Transverse colon (tissue), 4 donors: ENCODE measurements around the gene KDELR1. TPM values are rescaled to one million over a fixed set of nuclear protein-coding genes. Genes with fewer than 3 reads are reported as not detected.
A peak's percentile ranks its signal among the peaks of the same experiment; 100 is the strongest.

Source experiments
- DNase-seq: peaks from one replicate; pipeline ENCODE4 v3.0.0-alpha.2; 2019
- H3K27ac ChIP-seq, 4 donors: fragments of 200-600 bp; sonication (generic); 2 replicates each; pipeline ENCODE4 v1.5.1; 2016 to 2018; ENCODE audit warnings: inconsistent platforms in 4 of 4
- H3K27me3 ChIP-seq: fragments of 200-600 bp; sonication (generic); 2 replicates; pipeline ENCODE4 v1.5.1; 2017; ENCODE audit warnings: inconsistent platforms
- H3K36me3 ChIP-seq, 4 donors: fragments of 200-600 bp; sonication (generic); 2 replicates each; pipeline ENCODE4 v1.5.1; 2017 to 2019; ENCODE audit warnings: inconsistent platforms in 4 of 4
- H3K4me1 ChIP-seq, 4 donors: fragments of 200-600 bp; sonication (generic); 2 replicates each; pipeline ENCODE4 v1.5.1; 2017 to 2020; ENCODE audit warnings: inconsistent platforms in 4 of 4
- H3K4me3 ChIP-seq, 4 donors: fragments of 200-600 bp; sonication (generic); 1 replicate in 1 of 4; 2 replicates in 3 of 4; pipeline versions ENCODE4 v1.5.1 to v1.6.1; 2017 to 2019; ENCODE audit warnings: inconsistent platforms in 4 of 4
- H3K9me3 ChIP-seq, 2 donors: fragments of 200-600 bp; sonication (generic); 2 replicates each; pipeline ENCODE4 v1.5.1; 2017 to 2019; ENCODE audit warnings: inconsistent platforms in 2 of 2
- EP300 ChIP-seq: sonication (generic); formaldehyde crosslinking; IDR thresholded peaks from one replicate; pipeline ENCODE4 v1.6.1; 2017; ENCODE audit warnings: antibody characterized with exemption, low read depth
- POLR2A ChIP-seq: fragments of 450-650 bp; IDR thresholded peaks from one replicate; pipeline ENCODE4 v1.6.1; 2016; ENCODE audit warnings: antibody characterized with exemption, mild to moderate bottlenecking, moderate library complexity
- POLR2AphosphoS5 ChIP-seq, 3 donors: sonication (generic); formaldehyde crosslinking; IDR thresholded peaks; one replicate each; pipeline ENCODE4 v1.6.1; 2016; ENCODE audit warnings: antibody characterized with exemption in 3 of 3
- WGBS, 2 donors: methylation state at CpG; one replicate each; pipeline ENCODE4 v1.1.5; 2018; ENCODE audit warnings: low coverage in 1 of 2; 5-methylcytosine and 5-hydroxymethylcytosine counted together
- in situ Hi-C, 4 donors: fragments of 200-750 bp; cut with MboI; loops; one replicate each; pipeline versions ENCODE4 v1.15.0 to v1.15.1; 2017; ENCODE audit warnings: low sequenced_read_pairs in 3 of 4, low pct_ligation_motif_present in 1 of 4, low pct_unique_long_range_greater_than_20kb in 1 of 4
- intact Hi-C: fragments of 100-400 bp; cut with DNase I; formaldehyde crosslinking; loops from one replicate; pipeline ENCODE4 v1.15.1; 2023; ENCODE audit warnings: low total_unique reads
- total RNA-seq, 4 donors: library from RNA; depleted of rRNA; stranded (reverse); fragments of >200 nt; gene quantifications; one replicate each; pipeline ENCODE4 v1.1.0, GENCODE V29; 2016
- TF ChIP-seq, protein P1 (sequence below), 5 experiments: fragments of 200-600 bp in 3 of 5; fragments of 450-650 bp in 2 of 5; sonication (generic) in 3 of 5; IDR thresholded peaks; 1 replicate in 2 of 5; 2 replicates in 3 of 5; pipeline ENCODE4 v1.5.1; 2016 to 2017; ENCODE audit warnings: antibody characterized with exemption in 5 of 5, inconsistent platforms in 3 of 5, mild to moderate bottlenecking in 2 of 5, moderate library complexity in 1 of 5

The KDELR1 gene
- total RNA-seq, 4 donors from 2014 or later = 80.6 to 146 (median 120) TPM

DNA sequence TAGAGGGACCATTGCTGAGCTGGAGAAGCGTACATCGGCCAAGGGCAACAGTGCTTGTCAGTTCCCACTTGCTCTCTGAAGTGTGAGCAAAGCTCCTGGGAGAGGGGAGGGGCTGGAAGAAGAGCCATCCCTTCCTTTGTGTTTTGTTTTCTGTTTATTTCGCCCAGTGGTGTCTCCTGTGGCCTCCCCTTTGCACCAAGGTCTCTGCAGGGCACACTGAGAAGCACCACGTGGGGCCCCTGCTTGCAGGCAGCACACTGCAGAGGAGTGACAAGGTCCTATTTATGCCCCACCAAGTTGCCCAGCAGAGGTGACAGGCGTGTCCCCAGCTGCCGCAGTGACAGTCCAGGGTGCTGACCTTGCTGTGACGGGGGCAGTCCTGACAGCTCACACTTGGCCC, 26.1 kb upstream of the KDELR1 start:
- intact Hi-C loops (no loop called here), in situ Hi-C loops (no loop called here)
- TF ChIP-seq, protein P1, sequence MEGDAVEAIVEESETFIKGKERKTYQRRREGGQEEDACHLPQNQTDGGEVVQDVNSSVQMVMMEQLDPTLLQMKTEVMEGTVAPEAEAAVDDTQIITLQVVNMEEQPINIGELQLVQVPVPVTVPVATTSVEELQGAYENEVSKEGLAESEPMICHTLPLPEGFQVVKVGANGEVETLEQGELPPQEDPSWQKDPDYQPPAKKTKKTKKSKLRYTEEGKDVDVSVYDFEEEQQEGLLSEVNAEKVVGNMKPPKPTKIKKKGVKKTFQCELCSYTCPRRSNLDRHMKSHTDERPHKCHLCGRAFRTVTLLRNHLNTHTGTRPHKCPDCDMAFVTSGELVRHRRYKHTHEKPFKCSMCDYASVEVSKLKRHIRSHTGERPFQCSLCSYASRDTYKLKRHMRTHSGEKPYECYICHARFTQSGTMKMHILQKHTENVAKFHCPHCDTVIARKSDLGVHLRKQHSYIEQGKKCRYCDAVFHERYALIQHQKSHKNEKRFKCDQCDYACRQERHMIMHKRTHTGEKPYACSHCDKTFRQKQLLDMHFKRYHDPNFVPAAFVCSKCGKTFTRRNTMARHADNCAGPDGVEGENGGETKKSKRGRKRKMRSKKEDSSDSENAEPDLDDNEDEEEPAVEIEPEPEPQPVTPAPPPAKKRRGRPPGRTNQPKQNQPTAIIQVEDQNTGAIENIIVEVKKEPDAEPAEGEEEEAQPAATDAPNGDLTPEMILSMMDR (IDR thresholded peaks at IDR 0.05) = no peak
- TF ChIP-seq POLR2AphosphoS5 (IDR thresholded peaks at IDR 0.05) = no peak
- H3K4me3 ChIP-seq = no peak overlapping the region
- H3K36me3 ChIP-seq = no peaks in the 10 kb centered on the region
- DNase-seq = no peak
- H3K4me1 ChIP-seq = peaks cover 0 to 14% (median 5%) of the 10 kb centered on the region in 4 donors
- 76% methylated on average over 7 of the region's 7 CpGs; no CpG with 5 or more reads in 1 of the 2 donors for WGBS, 2 donors
- H3K27ac ChIP-seq = no peak overlapping the region
- H3K9me3 ChIP-seq = no peaks in the 10 kb centered on the region
- H3K27me3 ChIP-seq = peaks cover 30% of the 10 kb centered on the region

DNA sequence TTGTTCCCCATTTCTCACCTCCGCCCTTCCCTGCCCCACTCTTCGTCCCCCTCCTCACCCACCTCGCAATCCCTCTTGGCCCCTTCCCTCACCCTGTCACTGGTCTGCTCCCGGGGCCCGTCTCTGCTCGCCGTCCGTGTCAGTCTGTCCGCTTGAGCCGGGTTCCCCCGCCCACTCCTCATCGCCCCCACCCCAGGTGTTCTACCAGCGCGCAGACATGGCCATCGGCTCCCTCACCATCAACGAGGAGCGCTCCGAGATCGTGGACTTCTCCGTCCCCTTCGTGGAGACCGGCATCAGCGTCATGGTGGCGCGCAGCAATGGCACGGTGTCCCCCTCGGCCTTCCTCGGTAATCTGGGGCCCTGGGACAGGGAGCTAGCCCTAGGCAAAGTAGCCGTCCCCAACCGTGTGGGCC, 24.5 kb upstream of the KDELR1 start:
- TF ChIP-seq POLR2A = no peak
- no peak for TF ChIP-seq POLR2AphosphoS5 (IDR thresholded peaks at IDR 0.05)
- TF ChIP-seq EP300 = no peak
- TF ChIP-seq, protein P1 (IDR thresholded peaks at IDR 0.05) = no peak
- Histone ChIP-seq H3K36me3 (no peaks in the 10 kb centered on the region), H3K4me3 (no peak overlapping the region), H3K9me3 (no peaks in the 10 kb centered on the region), H3K4me1 (peaks cover 0 to 14% (median 5%) of the 10 kb centered on the region in 4 donors), H3K27ac (no peak overlapping the region), H3K27me3 (peaks cover 30% of the 10 kb centered on the region)
- DNase-seq = no peak
- intact Hi-C loops = no loop called here
- in situ Hi-C loops = no loop called here
- WGBS, 2 donors = 48% methylated on average over 30 of the region's 30 CpGs; no CpG with 5 or more reads in 1 of the 2 donors

DNA sequence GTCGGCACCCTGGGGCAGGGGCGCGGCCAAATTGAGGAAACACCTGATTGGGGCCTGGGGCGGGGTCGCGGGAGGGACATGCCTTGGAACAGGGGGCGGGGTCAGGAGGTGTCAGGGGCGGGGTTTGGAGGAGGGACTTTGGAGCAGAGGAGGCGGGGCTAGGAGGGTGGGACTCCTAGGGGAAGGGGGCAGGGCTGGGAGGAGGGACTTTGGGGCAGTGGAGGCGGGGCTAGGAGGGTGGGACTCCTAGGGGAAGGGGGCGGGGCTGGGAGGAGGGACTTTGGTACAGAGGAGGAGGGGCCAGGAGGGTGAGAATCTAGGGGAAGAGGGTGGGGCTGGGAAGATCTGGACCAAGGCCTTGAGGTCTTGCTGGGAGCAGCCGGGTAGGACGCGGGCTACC, 24.0 kb upstream of the KDELR1 start:
- Histone ChIP-seq H3K4me1 (peaks cover 0 to 14% (median 5%) of the 10 kb centered on the region in 4 donors), H3K4me3 (peak overlapping the region in 2 of 4 donors; percentile 15 to 25), H3K9me3 (no peaks in the 10 kb centered on the region), H3K36me3 (no peaks in the 10 kb centered on the region), H3K27ac (no peak overlapping the region), H3K27me3 (peaks cover 30% of the 10 kb centered on the region)
- 12% methylated on average over 13 of the region's 14 CpGs; no CpG with 5 or more reads in 1 of the 2 donors for WGBS, 2 donors
- DNase-seq = peak; percentile 92
- TF ChIP-seq POLR2A (no peak), POLR2AphosphoS5 (IDR thresholded peaks at IDR 0.05) (no peak), EP300 (no peak)
- TF ChIP-seq, protein P1 (IDR thresholded peaks at IDR 0.05) = no peak
- in situ Hi-C loops (no loop called here), intact Hi-C loops (no loop called here)

DNA sequence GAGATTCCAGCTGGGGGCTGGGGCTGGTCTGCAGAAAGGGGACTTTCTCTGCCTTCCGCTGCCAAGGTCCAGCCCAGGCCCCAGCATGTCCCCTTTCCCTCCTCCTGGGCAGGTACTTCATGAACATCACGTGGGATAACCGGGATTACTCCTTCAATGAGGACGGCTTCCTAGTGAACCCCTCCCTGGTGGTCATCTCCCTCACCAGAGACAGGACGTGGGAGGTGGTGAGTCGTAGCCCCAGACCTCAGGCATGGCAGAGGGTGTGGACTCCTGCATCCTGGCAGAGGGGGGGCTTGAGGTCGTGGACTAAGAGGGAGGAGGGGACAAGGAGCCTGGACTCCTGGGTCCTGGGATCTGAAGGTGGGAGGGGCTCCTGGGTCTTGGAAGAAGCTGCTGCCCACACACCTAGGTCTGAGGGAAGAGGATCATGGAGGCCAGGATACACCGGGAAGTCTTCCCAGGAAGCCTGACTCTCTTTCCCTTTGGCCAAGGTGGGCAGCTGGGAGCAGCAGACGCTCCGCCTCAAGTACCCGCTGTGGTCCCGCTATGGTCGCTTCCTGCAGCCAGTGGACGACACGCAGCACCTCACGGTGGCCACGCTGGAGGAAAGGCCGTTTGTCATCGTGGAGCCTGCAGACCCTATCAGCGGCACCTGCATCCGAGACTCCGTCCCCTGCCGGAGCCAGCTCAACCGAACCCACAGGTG, 22.7 kb upstream of the KDELR1 start:
- 51% methylated on average over 13 of the region's 24 CpGs; no CpG with 5 or more reads in 1 of the 2 donors for WGBS, 2 donors
- peaks cover 30% of the 10 kb centered on the region for H3K27me3 ChIP-seq
- H3K27ac ChIP-seq = no peak overlapping the region
- DNase-seq = no peak
- intact Hi-C loops = no loop called here
- peaks cover 0 to 14% (median 5%) of the 10 kb centered on the region in 4 donors for H3K4me1 ChIP-seq
- H3K9me3 ChIP-seq = no peaks in the 10 kb centered on the region
- H3K36me3 ChIP-seq = no peaks in the 10 kb centered on the region
- in situ Hi-C loops = no loop called here
- TF ChIP-seq POLR2AphosphoS5 (IDR thresholded peaks at IDR 0.05) = no peak
- no peak for TF ChIP-seq POLR2A
- TF ChIP-seq, protein P1 (IDR thresholded peaks at IDR 0.05) = no peak
- no peak for TF ChIP-seq EP300
- H3K4me3 ChIP-seq = no peak overlapping the region
